HepG2 (cell line): ENCODE measurements around the gene PNRC1. TPM values are rescaled to one million over a fixed set of nuclear protein-coding genes. Genes with fewer than 3 reads are reported as not detected.

Source experiments
- ATAC-seq: fragments of 200-7000 bp; cut with Tn5 transposase; 3 replicates; pipeline ENCODE4 v1.9.1; 2020; ENCODE audit warnings: mild to moderate bottlenecking, moderate library complexity
- BruUV-seq: library from RNA; stranded (reverse); fragments of 400-500 nt; replicated peaks from 2 replicates; lab custom pipeline; 2021; lab: Mats Ljungman, UMichigan
- CTCF ChIA-PET: fragments of 300-600 bp; formaldehyde crosslinking; extraction: SDS; loops from one replicate; lab custom pipeline; 2021; ENCODE audit warnings: low total read pairs, inconsistent platforms, low intra/inter-chr PET ratio; lab: Yijun Ruan, JAX
- POLR2A ChIA-PET: fragments of 350-600 bp; sonication (Branson Sonifier 250); formaldehyde crosslinking; loops from one replicate; lab custom pipeline; 2020; ENCODE audit warnings: antibody characterized with exemption, inconsistent platforms; lab: Yijun Ruan, JAX
- DNase-seq: peaks from one replicate; pipeline ENCODE4 v3.0.0-alpha.2; 2015; ENCODE audit warnings: low spot score
- FAIRE-seq: peaks from 3 replicates; lab custom pipeline; 2011; peaks lifted over from hg19 to GRCh38; lab: Jason Lieb, UNC
- H2AFZ ChIP-seq: one replicate; pipeline ENCODE4 v1.6.1; 2011; ENCODE audit warnings: low read length, inconsistent platforms
- H3K27ac ChIP-seq: fragments of 300-600 bp; 3 replicates; pipeline ENCODE4 v1.8.0; 2011; ENCODE audit warnings: mixed run types, mild to moderate bottlenecking, mixed read lengths, low read length, inconsistent platforms; ENCODE audit not compliant: insufficient read depth; ENCODE audit errors: extremely low read length
- H3K27me3 ChIP-seq, 2 experiments: fragments of 200-600 bp in 1 of 2; 2 replicates in 1 of 2; 3 replicates in 1 of 2; pipeline versions ENCODE4 v1.6.0 to v1.8.0; 2011; ENCODE audit warnings: low read length in 2 of 2, mild to moderate bottlenecking in 2 of 2, moderate library complexity in 2 of 2, inconsistent platforms in 1 of 2; ENCODE audit not compliant: insufficient read depth in 2 of 2, control insufficient read depth in 1 of 2
- H3K36me3 ChIP-seq, 2 experiments: fragments of 200-600 bp in 1 of 2; replicated peaks in 1 of 2; 2 replicates in 1 of 2; 3 replicates in 1 of 2; pipeline versions ENCODE4 v1.5.1 to v1.8.0; 2011; ENCODE audit warnings: low read length in 2 of 2, inconsistent platforms in 1 of 2; ENCODE audit not compliant: insufficient read depth in 2 of 2, control insufficient read depth in 1 of 2
- H3K4me1 ChIP-seq: 2 replicates; pipeline ENCODE4 v1.5.1; 2012; ENCODE audit warnings: low read length, inconsistent platforms; ENCODE audit not compliant: insufficient read depth
- H3K4me2 ChIP-seq: 2 replicates; pipeline ENCODE4 v1.6.0; 2011; ENCODE audit warnings: low read depth, low read length, inconsistent platforms
- H3K4me3 ChIP-seq, 3 experiments: fragments of 200-600 bp in 1 of 3; sonication (generic), shearing (Covaris generic) in 1 of 3; replicated peaks in 1 of 3; 2 replicates each; pipeline ENCODE4 v1.5.1; 2011 to 2016; ENCODE audit warnings: low read length in 3 of 3, inconsistent platforms in 2 of 3, low read depth in 2 of 3, mild to moderate bottlenecking in 2 of 3, control low read depth in 1 of 3, mixed read lengths in 1 of 3; ENCODE audit not compliant: insufficient read depth in 1 of 3
- H3K79me2 ChIP-seq: one replicate; pipeline ENCODE4 v1.6.1; 2011; ENCODE audit warnings: low read length, inconsistent platforms; ENCODE audit not compliant: insufficient read depth
- H3K9ac ChIP-seq: 2 replicates; pipeline ENCODE4 v1.6.0; 2011; ENCODE audit warnings: mild to moderate bottlenecking, low read depth, low read length, inconsistent platforms; ENCODE audit not compliant: insufficient read depth
- H3K9me3 ChIP-seq: 2 replicates; pipeline ENCODE4 v1.5.1; 2012; ENCODE audit warnings: mild to moderate bottlenecking, low read length
- H4K20me1 ChIP-seq: 2 replicates; pipeline ENCODE4 v1.6.0; 2011; ENCODE audit warnings: inconsistent platforms, mild to moderate bottlenecking, low read length, moderate library complexity; ENCODE audit not compliant: insufficient read depth
- AHDC1 ChIP-seq: sonication (generic); formaldehyde crosslinking; IDR thresholded peaks from 2 replicates; pipeline ENCODE4 v1.5.1; 2020; ENCODE audit warnings: mild to moderate bottlenecking, missing genetic modification reagents, borderline replicate concordance
- ARID3A ChIP-seq: IDR thresholded peaks from 2 replicates; pipeline ENCODE4 v1.6.1; 2012; ENCODE audit warnings: low read depth, low read length, improper control_type of control experiment
- ATF5 ChIP-seq: sonication (generic); formaldehyde crosslinking; IDR thresholded peaks from 2 replicates; pipeline ENCODE4 v1.4.0; 2020; ENCODE audit warnings: mild to moderate bottlenecking, low read depth, missing genetic modification reagents
- BCL6 ChIP-seq: IDR thresholded peaks from 2 replicates; pipeline ENCODE4 v1.6.1; 2016; ENCODE audit warnings: missing genetic modification reagents, missing compliant biosample characterization
- ETV5 ChIP-seq: IDR thresholded peaks from 2 replicates; pipeline ENCODE4 v1.6.1; 2018; ENCODE audit warnings: missing biosample characterization, missing genetic modification reagents, inconsistent platforms, borderline replicate concordance
- FOSL2 ChIP-seq: sonication (generic); formaldehyde crosslinking; IDR thresholded peaks from 2 replicates; pipeline ENCODE4 v1.4.0; 2020; ENCODE audit warnings: missing genetic modification reagents
- HDAC2 ChIP-seq: sonication (generic); formaldehyde crosslinking; IDR thresholded peaks from 2 replicates; pipeline ENCODE4 v1.4.0; 2020; ENCODE audit warnings: missing genetic modification reagents
- IKZF4 ChIP-seq: sonication (generic); formaldehyde crosslinking; IDR thresholded peaks from 2 replicates; pipeline ENCODE4 v1.5.1; 2020; ENCODE audit warnings: borderline replicate concordance, mild to moderate bottlenecking, low read depth, missing genetic modification reagents; ENCODE audit errors: not compliant biosample characterization
- SIX1 ChIP-seq: sonication (generic); formaldehyde crosslinking; IDR thresholded peaks from 2 replicates; pipeline ENCODE4 v1.4.0; 2020; ENCODE audit warnings: missing genetic modification reagents, borderline replicate concordance
- SSRP1 ChIP-seq: IDR thresholded peaks from 2 replicates; pipeline ENCODE4 v1.6.1; 2016; ENCODE audit warnings: control low read depth
- ZNF619 ChIP-seq: sonication (generic); formaldehyde crosslinking; IDR thresholded peaks from 2 replicates; pipeline ENCODE4 v1.4.0; 2020; ENCODE audit warnings: mild to moderate bottlenecking, missing genetic modification reagents
- ZNF737 ChIP-seq: sonication (generic); formaldehyde crosslinking; IDR thresholded peaks from 2 replicates; pipeline ENCODE4 v1.5.0; 2020; ENCODE audit warnings: missing genetic modification reagents, mild to moderate bottlenecking, borderline replicate concordance
- ZNF772 ChIP-seq: sonication (generic); formaldehyde crosslinking; IDR thresholded peaks from 2 replicates; pipeline ENCODE4 v1.5.0; 2020; ENCODE audit warnings: mild to moderate bottlenecking, missing genetic modification reagents
- WGBS: methylation state at CpG from one replicate; pipeline ENCODE4 v1.1.6; 2017; ENCODE audit warnings: low lambda C conversion rate; 5-methylcytosine and 5-hydroxymethylcytosine counted together
- in situ Hi-C: cut with HindIII; loops from 2 replicates; pipeline ENCODE4 v1.10.0; 2017; ENCODE audit warnings: low pct_unique_long_range_greater_than_20kb; ENCODE audit not compliant: extremely low pct_ligation_motif_present
- intact Hi-C: fragments of 100-400 bp; cut with micrococcal nuclease; formaldehyde crosslinking; loops from one replicate; pipeline ENCODE4 v1.10.0; 2022; ENCODE audit not compliant: unreplicated experiment
- polyA plus RNA-seq, 8 experiments: library from polyadenylated mRNA; depleted of rRNA in 3 of 8; stranded (reverse) in 7 of 8; unstranded in 1 of 8; fragments of >200 nt; fragmentation: Illumina TruSeq in 4 of 8; extraction: Trizol in 4 of 8; gene quantifications; 2 replicates each; pipeline versions ENCODE4 v1.2.1 to v1.2.3, GENCODE V29; 2011 to 2016; ENCODE audit warnings: low read depth in 4 of 8, missing spikeins in 1 of 8, mixed read lengths in 1 of 8; ENCODE audit not compliant: insufficient read depth in 1 of 8
- total RNA-seq, 5 experiments: library from RNA; depleted of rRNA; stranded (reverse); fragments of >200 nt; fragmentation: Illumina TruSeq; extraction: Trizol; gene quantifications; 2 replicates each; pipeline ENCODE4 v1.2.3, GENCODE V29; 2016; ENCODE audit warnings: low read depth in 1 of 5

Gene PNRC1
- total and polyA plus RNA-seq, 2 of the 13 experiments (the other 11 are each of a cell fraction or from before 2014, with no cell fraction given): 17.6 to 36.0 TPM

- TF ChIP-seq SIX1: peak; percentile 38; the same call in 1 of the 2 replicates
- peak; percentile 81; the same call in 1 of the 2 replicates for TF ChIP-seq AHDC1
Measured at GRCh38 chr6:89071036-89071435, 9.5 kb upstream of the PNRC1 start (continued).

GRCh38 chr6:89073014-89073620 is 7.4 kb upstream of the PNRC1 start:
- WGBS: 8% methylated on average over 4 of the region's 4 CpGs
- Histone ChIP-seq H3K27me3 (no peaks in the 10 kb centered on the region), H3K79me2 (no peaks in the 10 kb centered on the region), H3K9me3 (no peaks in the 10 kb centered on the region), H3K4me3 (peak overlapping the region in 2 of 3 experiments; percentile 1 to 38; a peak in 3 of 6 replicates), H3K36me3 (no peaks in the 10 kb centered on the region), H3K27ac (no peak overlapping the region), H2AFZ (peak overlapping the region; percentile 25), H4K20me1 (no peaks in the 10 kb centered on the region), H3K4me2 (peak overlapping the region; percentile 73), H3K9ac (peak overlapping the region; percentile 30; the same call in 1 of the 2 replicates), H3K4me1 (peaks cover 48% of the 10 kb centered on the region)
- ChIA-PET CTCF (no interaction called here), POLR2A (interaction anchor here (0.6 to 8.6 kb wide), 4 partner anchors 9 to 37 kb away, joined by 3 to 117 read pairs (median 4); partner anchors contain the start of gene PNRC1)
- intact Hi-C loops: loop anchor here (5.0 kb wide), 1 partner anchor 36 kb away; no protein-coding TSS in a partner anchor
- FAIRE-seq (peak; percentile 77), ATAC-seq (peak; percentile 73), DNase-seq (peak; percentile 57)
- in situ Hi-C loops: no loop called here
- no TSS peak for BruUV-seq
- no peak for TF ChIP-seq ZNF619 (CRISPR knock-in tag)
- no peak for TF ChIP-seq SSRP1 (CRISPR knock-in tag)
- TF ChIP-seq FOSL2 (CRISPR knock-in tag): peak; percentile 28
- no peak for TF ChIP-seq ETV5
- no peak for TF ChIP-seq ARID3A
- 0 out of 2 replicates have a peak, but pooled peaks have one; percentile 16 for TF ChIP-seq HDAC2 (CRISPR knock-in tag)
- no peak for TF ChIP-seq ZNF737 (CRISPR knock-in tag)
- TF ChIP-seq ZNF772 (CRISPR knock-in tag): no peak
- TF ChIP-seq IKZF4 (CRISPR knock-in tag): no peak
- TF ChIP-seq BCL6: peak; percentile 33; the same call in 1 of the 2 replicates
- no peak for TF ChIP-seq ATF5 (CRISPR knock-in tag)
